Heart left ventricle (tissue), 13 donors: Measurements from ENCODE around the gene ZBTB21.

Source experiments
- POLR2A ChIP-seq, 2 donors: fragments of 450-650 bp; IDR thresholded peaks; one replicate each; pipeline ENCODE4 v1.6.1; 2017; ENCODE audit warnings: antibody characterized with exemption in 2 of 2, mild to moderate bottlenecking in 2 of 2, moderate library complexity in 2 of 2
- TF ChIP-seq, protein P1 (sequence below), 12 donors: fragments of 200-600 bp; sonication (generic) in 4 of 12; IDR thresholded peaks; one replicate each; pipeline versions ENCODE4 v1.5.0 to v1.8.0; 2018 to 2022; ENCODE audit warnings: antibody characterized with exemption in 12 of 12, mild to moderate bottlenecking in 5 of 12
- donor health status: ischemic (EF 13 %, LVEDD 7.1; RV severe dilation, severe dysfunction).
- donor health status: DM: no; HTN: yes; CAD: no.
- donor health status: DM: no; HTN: no; CAD: no.
- donor health status: ischemic (EF 25% LVEDD 6.9; RV normal size, moderate dysfunction).
- donor health status: ischemic (EF 25% LVEDD 5.7; RV mildly dilated, moderate dysfunction).
- donor health status: ischemic (EF 35%, LVEDD 5.7; RV mildly dilated, moderate dysfunction).
- donor health status: nonischemic (EF 11% LVEDD 7.7; RV severe dilation, severe dysfunction).
- donor health status: DM: yes; HTN: yes; CAD: no.
- donor health status: PGD.
- donor health status: ischemic (EF 29% LVEDD 5.4; RV normal size, mild dysfunction).
- donor health status: nonischemic (EF 23%, LVEDD 6.1; RV moderate dilation, normal function).

GRCh38 chr21:42049578-42050430 lies 39.6 kb upstream of the ZBTB21 start:
- TF ChIP-seq, protein P1, sequence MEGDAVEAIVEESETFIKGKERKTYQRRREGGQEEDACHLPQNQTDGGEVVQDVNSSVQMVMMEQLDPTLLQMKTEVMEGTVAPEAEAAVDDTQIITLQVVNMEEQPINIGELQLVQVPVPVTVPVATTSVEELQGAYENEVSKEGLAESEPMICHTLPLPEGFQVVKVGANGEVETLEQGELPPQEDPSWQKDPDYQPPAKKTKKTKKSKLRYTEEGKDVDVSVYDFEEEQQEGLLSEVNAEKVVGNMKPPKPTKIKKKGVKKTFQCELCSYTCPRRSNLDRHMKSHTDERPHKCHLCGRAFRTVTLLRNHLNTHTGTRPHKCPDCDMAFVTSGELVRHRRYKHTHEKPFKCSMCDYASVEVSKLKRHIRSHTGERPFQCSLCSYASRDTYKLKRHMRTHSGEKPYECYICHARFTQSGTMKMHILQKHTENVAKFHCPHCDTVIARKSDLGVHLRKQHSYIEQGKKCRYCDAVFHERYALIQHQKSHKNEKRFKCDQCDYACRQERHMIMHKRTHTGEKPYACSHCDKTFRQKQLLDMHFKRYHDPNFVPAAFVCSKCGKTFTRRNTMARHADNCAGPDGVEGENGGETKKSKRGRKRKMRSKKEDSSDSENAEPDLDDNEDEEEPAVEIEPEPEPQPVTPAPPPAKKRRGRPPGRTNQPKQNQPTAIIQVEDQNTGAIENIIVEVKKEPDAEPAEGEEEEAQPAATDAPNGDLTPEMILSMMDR (IDR thresholded peaks at IDR 0.05) = no peak
- TF ChIP-seq POLR2A (IDR thresholded peaks at IDR 0.05) = no peak
